Breast epithelium (tissue), 4 donors: ENCODE data around the gene PPARA. TPM values are rescaled to one million over a fixed set of nuclear protein-coding genes. Genes with fewer than 3 reads are reported as not detected.

Experiments used
- DNase-seq, 2 donors: peaks; one replicate each; pipeline ENCODE4 v3.0.0-alpha.2; 2019; ENCODE audit warnings: low spot score in 2 of 2
- H3K27ac ChIP-seq, 2 donors: fragments of 200-600 bp; sonication (generic) in 1 of 2; one replicate each; pipeline ENCODE4 v1.5.1; 2016 to 2019; ENCODE audit warnings: mild to moderate bottlenecking in 1 of 2
- H3K27me3 ChIP-seq, 2 donors: fragments of 200-600 bp; sonication (generic) in 1 of 2; one replicate each; pipeline versions ENCODE4 v1.5.1 to v1.6.0; 2017 to 2019; ENCODE audit warnings: control low read depth in 1 of 2, mild to moderate bottlenecking in 1 of 2
- H3K36me3 ChIP-seq: fragments of 200-600 bp; one replicate; pipeline ENCODE4 v1.5.1; 2019
- H3K4me1 ChIP-seq, 2 donors: fragments of 200-600 bp; sonication (generic); one replicate each; pipeline ENCODE4 v1.5.1; 2016 to 2019; ENCODE audit warnings: control low read depth in 1 of 2
- H3K4me3 ChIP-seq, 3 donors: fragments of 200-600 bp; sonication (generic); 1 replicate in 2 of 3; 2 replicates in 1 of 3; pipeline ENCODE4 v1.5.1; 2016 to 2019; ENCODE audit warnings: mild to moderate bottlenecking in 3 of 3, moderate library complexity in 2 of 3
- H3K9me3 ChIP-seq, 2 donors: fragments of 200-600 bp; sonication (generic) in 1 of 2; one replicate each; pipeline ENCODE4 v1.5.1; 2016 to 2019; ENCODE audit warnings: control low read depth in 1 of 2
- CTCF ChIP-seq, 3 donors: fragments of 450-650 bp; IDR thresholded peaks; one replicate each; pipeline ENCODE4 v1.5.1; 2016 to 2017; ENCODE audit warnings: antibody characterized with exemption in 3 of 3, mild to moderate bottlenecking in 3 of 3, moderate library complexity in 3 of 3
- POLR2A ChIP-seq: fragments of 450-650 bp; IDR thresholded peaks from one replicate; pipeline ENCODE4 v1.6.1; 2016; ENCODE audit warnings: antibody characterized with exemption, mild to moderate bottlenecking, moderate library complexity
- POLR2AphosphoS5 ChIP-seq, 3 donors: sonication (generic); formaldehyde crosslinking; IDR thresholded peaks; one replicate each; pipeline ENCODE4 v1.6.1; 2017; ENCODE audit warnings: antibody characterized with exemption in 3 of 3
- intact Hi-C: fragments of 100-400 bp; cut with DNase I; formaldehyde crosslinking; loops from one replicate; pipeline ENCODE4 v1.15.1; 2023; ENCODE audit warnings: low total_unique reads
- total RNA-seq, 3 donors: library from RNA; depleted of rRNA; stranded (reverse); fragments of >200 nt; gene quantifications; one replicate each; pipeline ENCODE4 v1.1.0, GENCODE V29; 2016

The PPARA gene
- total RNA-seq, 3 donors from 2014 or later: 15.2 to 31.0 (median 22.3) TPM

GRCh38 chr22:46287873-46288751, 137.8 kb downstream of the PPARA start:
- H3K27ac ChIP-seq: peak overlapping the region in 1 of 2 donors; percentile 62
- no peaks in the 10 kb centered on the region for H3K4me1 ChIP-seq
- H3K4me3 ChIP-seq: peak overlapping the region in 2 of 3 donors; percentile 7 to 16
- no peak for DNase-seq
- H3K36me3 ChIP-seq: peaks cover 11% of the 10 kb centered on the region
- H3K9me3 ChIP-seq: peaks cover 5 to 10% of the 10 kb centered on the region in 2 donors
- H3K27me3 ChIP-seq: no peaks in the 10 kb centered on the region
- TF ChIP-seq POLR2AphosphoS5 (IDR thresholded peaks at IDR 0.05) (no peak), POLR2A (no peak), CTCF (IDR thresholded peaks at IDR 0.05) (no peak)
- intact Hi-C loops: no loop called here

DNA sequence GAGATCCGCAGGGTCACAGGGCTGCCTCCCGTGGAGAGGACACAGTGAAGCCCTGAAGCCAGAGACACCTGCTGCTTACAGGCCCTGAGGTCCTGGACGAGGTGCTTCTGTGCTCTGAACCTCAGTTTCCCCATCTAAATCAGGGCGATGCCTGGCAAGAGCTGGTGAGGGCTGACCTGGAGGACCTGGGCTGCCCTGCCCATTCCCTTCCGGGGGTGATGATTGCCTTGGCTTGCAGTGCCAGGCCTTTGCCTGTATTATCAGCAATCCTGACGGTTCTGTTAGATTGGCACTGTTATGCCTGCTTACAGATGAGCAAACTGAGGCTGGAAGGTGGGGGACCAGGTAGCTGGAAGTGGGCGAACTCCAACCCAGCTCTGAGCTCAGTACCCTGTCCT, 138.5 kb downstream of the PPARA start:
- peaks cover 11% of the 10 kb centered on the region for H3K36me3 ChIP-seq
- H3K27me3 ChIP-seq: no peaks in the 10 kb centered on the region
- TF ChIP-seq POLR2AphosphoS5 (IDR thresholded peaks at IDR 0.05) (no peak), CTCF (IDR thresholded peaks at IDR 0.05) (no peak)
- H3K27ac ChIP-seq: no peak overlapping the region
- DNase-seq: no peak
- H3K4me3 ChIP-seq: no peak overlapping the region
- H3K9me3 ChIP-seq: peaks cover 5 to 10% of the 10 kb centered on the region in 2 donors
- H3K4me1 ChIP-seq: no peaks in the 10 kb centered on the region
- intact Hi-C loops: no loop called here

DNA sequence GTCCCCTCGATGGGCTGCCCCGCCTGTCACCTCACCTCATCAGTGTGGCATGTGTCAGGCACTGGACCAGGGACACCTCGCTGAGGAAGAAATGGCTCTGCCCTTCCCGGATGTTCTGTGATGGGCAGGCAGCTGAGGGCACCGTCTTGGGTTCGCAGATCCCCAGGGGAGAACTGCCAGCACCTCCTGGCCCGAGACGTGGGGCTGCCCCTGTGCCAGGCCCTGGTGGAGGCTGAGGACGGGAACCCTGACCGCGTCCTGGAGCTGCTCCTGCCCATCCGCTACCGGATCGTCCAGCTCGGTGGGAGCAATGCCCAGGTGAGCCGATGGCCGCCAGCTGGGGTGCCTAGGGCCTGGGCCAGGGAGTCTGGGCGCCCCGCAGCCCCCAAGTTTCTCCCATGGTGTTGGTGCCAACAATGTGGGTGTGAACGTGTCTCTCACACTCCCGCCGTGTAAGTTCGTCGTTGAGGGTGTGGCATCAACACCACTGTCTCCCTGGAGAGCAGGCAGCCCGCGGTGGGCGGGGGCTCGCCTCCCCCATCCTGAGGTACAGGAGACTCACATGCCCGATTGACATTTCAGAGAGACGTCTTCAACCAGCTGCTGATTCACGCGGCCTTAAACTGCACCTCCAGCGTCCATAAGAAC, 139.0 kb downstream of the PPARA start:
- Histone ChIP-seq H3K27ac (no peak overlapping the region), H3K9me3 (peaks cover 5 to 10% of the 10 kb centered on the region in 2 donors), H3K4me3 (no peak overlapping the region), H3K27me3 (no peaks in the 10 kb centered on the region), H3K4me1 (no peaks in the 10 kb centered on the region), H3K36me3 (peaks cover 11% of the 10 kb centered on the region)
- DNase-seq: no peak
- no peak for TF ChIP-seq POLR2A
- no peak for TF ChIP-seq CTCF (IDR thresholded peaks at IDR 0.05)
- no peak for TF ChIP-seq POLR2AphosphoS5 (IDR thresholded peaks at IDR 0.05)
- intact Hi-C loops: no loop called here

DNA sequence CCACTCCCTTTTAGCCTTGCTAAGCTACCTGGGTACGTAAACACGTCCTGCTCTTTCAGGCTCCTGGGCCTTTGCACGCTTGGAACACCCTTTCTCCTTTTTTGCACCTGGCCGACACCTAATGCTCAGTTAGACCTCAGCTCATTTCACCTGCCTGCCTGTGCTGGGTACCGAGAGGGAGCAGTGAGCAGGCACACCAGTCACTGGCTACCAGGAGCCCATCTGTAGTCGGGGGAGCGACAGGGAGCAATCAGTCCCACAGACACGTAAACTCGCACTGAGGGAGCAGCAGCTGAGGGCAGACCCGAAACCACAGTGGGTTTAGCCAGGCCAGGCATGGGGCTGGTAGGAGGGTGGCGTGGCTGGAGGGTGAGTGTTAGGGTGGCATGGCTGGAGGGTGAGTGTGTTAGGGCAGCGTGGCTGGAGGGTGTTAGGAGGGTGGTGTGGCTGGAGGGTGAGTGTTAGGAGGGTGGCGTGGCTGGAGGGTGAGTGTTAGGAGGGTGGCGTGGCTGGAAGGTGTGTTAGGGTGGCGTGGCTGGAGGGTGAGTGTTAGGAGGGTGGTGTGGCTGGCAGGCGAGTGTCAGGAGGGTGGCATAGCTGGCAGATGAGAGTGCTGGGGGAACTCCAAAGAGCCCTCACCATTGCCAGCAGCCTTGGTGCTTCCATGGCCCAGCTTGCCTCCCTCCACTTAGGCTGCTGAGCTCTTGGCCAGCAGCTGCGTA, 140.0 kb downstream of the PPARA start:
- Histone ChIP-seq H3K36me3 (peaks cover 11% of the 10 kb centered on the region), H3K9me3 (peaks cover 5 to 10% of the 10 kb centered on the region in 2 donors), H3K27ac (no peak overlapping the region), H3K27me3 (no peaks in the 10 kb centered on the region), H3K4me1 (no peaks in the 10 kb centered on the region), H3K4me3 (no peak overlapping the region)
- intact Hi-C loops: loop anchor here (10.0 kb wide), 2 partner anchors 155 to 295 kb away; no protein-coding TSS in a partner anchor
- TF ChIP-seq CTCF (IDR thresholded peaks at IDR 0.05): no peak
- DNase-seq: no peak
